ENCODE results near the gene NEUROD6.
A peak's percentile ranks its signal among the peaks of the same experiment; 100 is the strongest.

The NEUROD6 gene

GRCh38 chr7:31337002-31337565 lies 3.4 kb downstream of the NEUROD6 start:
- no CpG with 5 or more reads among the region's 9 CpGs for WGBS (ENCODE audit: extremely low coverage, insufficient coverage, low lambda C conversion rate)
- Histone ChIP-seq H4K8ac (ENCODE audit: low read depth, low read length) (no peak overlapping the region), H3K27me3 (ENCODE audit: insufficient read depth, low read length, poor library complexity) (peaks cover 6% of the 10 kb centered on the region)

DNA sequence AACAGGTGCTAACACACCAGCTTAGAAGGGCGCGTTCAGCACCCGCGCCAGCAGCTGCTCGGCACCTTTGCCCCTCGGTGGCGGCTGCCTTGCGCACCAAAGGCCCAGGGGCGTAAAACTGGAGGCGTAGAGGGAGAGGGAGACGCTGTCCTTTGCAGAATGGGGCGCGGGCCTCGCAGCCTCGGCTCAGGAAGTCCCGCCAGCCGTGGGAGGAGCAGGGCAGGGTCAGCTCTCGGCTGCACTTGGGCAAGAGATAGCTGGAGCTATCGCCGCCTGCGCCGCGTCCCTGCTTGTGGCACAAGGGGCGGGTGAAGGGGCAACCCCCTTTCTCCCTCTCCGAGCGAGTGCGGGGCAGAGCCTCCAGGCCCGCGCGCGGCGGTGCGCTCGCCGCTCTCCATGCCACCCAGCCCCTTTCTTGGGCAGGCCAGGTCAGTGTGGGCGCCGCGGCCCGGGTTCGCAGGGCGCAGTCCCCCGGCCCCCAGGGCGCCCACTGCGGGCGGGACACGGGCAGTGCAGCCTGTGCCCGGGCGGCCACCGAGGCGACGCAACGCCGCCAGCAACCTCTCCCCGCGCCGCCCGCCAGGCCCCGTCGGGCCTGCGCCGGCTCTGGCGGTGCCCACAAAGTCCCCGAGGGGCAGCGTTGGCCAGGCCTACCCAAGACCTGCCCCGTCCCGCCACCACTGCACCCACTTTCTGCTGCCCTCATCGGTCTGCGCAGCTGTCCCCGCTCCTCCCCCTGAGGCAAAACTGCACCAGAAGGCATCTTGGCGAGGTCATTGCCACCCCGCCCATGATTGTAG lies 4.1 kb downstream of the NEUROD6 start:
- Histone ChIP-seq H4K8ac (ENCODE audit: low read depth, low read length) (no peak overlapping the region), H3K9ac (ENCODE audit: low read length) (peak overlapping the region; percentile 61), H4K5ac (ENCODE audit: low read length) (no peak overlapping the region), H2BK120ac (ENCODE audit: low read depth, low read length) (no peak overlapping the region), H3K36me3 (ENCODE audit: control insufficient read depth, insufficient read depth, low read length) (no peaks in the 10 kb centered on the region), H3K4ac (ENCODE audit: low read depth, low read length) (no peak overlapping the region), H3K27ac (ENCODE audit: low read depth, low read length) (no peak overlapping the region), H2BK15ac (replicated peaks; ENCODE audit: low read depth) (no peak overlapping the region), H3K27me3 (ENCODE audit: insufficient read depth, low read length, poor library complexity) (peaks cover 6% of the 10 kb centered on the region), H3K4me1 (ENCODE audit: control insufficient read depth, low read depth, low read length) (no peaks in the 10 kb centered on the region), H3K4me2 (ENCODE audit: low read length) (peak overlapping the region; percentile 75), H3K56ac (ENCODE audit: low read length) (peak overlapping the region; percentile 81), H3K79me1 (ENCODE audit: low read length) (no peaks in the 10 kb centered on the region), H3K79me2 (ENCODE audit: control insufficient read depth, insufficient read depth, low read length) (no peaks in the 10 kb centered on the region), H3K18ac (ENCODE audit: low read length) (no peak overlapping the region), H2AK5ac (ENCODE audit: low read length) (no peak overlapping the region), H3K4me3 (ENCODE audit: low read length) (no peak overlapping the region), H2BK5ac (ENCODE audit: low read length) (no peak overlapping the region), H3K23ac (ENCODE audit: low read length) (no peak overlapping the region)
- WGBS (ENCODE audit: extremely low coverage, insufficient coverage, low lambda C conversion rate): no CpG with 5 or more reads among the region's 71 CpGs
- DNase-seq: peak; percentile 31

More at GRCh38 chr7:31337002-31337565, 3.4 kb downstream of the NEUROD6 start:
- H3K9ac ChIP-seq (ENCODE audit: low read length): no peak overlapping the region
- DNase-seq: no peak
- H3K27ac ChIP-seq (ENCODE audit: low read depth, low read length): no peak overlapping the region
- H2AK5ac ChIP-seq (ENCODE audit: low read length): no peak overlapping the region
- H3K4me1 ChIP-seq (ENCODE audit: control insufficient read depth, low read depth, low read length): no peaks in the 10 kb centered on the region
- no peak overlapping the region for H2BK5ac ChIP-seq (ENCODE audit: low read length)
- H2BK120ac ChIP-seq (ENCODE audit: low read depth, low read length): no peak overlapping the region
- no peaks in the 10 kb centered on the region for H3K79me1 ChIP-seq (ENCODE audit: low read length)
- no peak overlapping the region for H3K4me3 ChIP-seq (ENCODE audit: low read length)
- H3K4me2 ChIP-seq (ENCODE audit: low read length): peak overlapping the region; percentile 75
- H3K36me3 ChIP-seq (ENCODE audit: control insufficient read depth, insufficient read depth, low read length): no peaks in the 10 kb centered on the region
- H3K4ac ChIP-seq (ENCODE audit: low read depth, low read length): no peak overlapping the region
- H3K23ac ChIP-seq (ENCODE audit: low read length): no peak overlapping the region
- peak overlapping the region; percentile 81 for H3K56ac ChIP-seq (ENCODE audit: low read length)
- H4K5ac ChIP-seq (ENCODE audit: low read length): no peak overlapping the region
- no peak overlapping the region for H3K18ac ChIP-seq (ENCODE audit: low read length)
- no peaks in the 10 kb centered on the region for H3K79me2 ChIP-seq (ENCODE audit: control insufficient read depth, insufficient read depth, low read length)
- no peak overlapping the region for H2BK15ac ChIP-seq (replicated peaks; ENCODE audit: low read depth)

- H3K27ac ChIP-seq (ENCODE audit: low read depth, low read length): no peak overlapping the region
- H3K4me3 ChIP-seq (ENCODE audit: low read length): no peak overlapping the region
- no peaks in the 10 kb centered on the region for H3K36me3 ChIP-seq (ENCODE audit: control insufficient read depth, insufficient read depth, low read length)
- no peak overlapping the region for H2AK5ac ChIP-seq (ENCODE audit: low read length)
- no peaks in the 10 kb centered on the region for H3K79me2 ChIP-seq (ENCODE audit: control insufficient read depth, insufficient read depth, low read length)
- H3K23ac ChIP-seq (ENCODE audit: low read length): no peak overlapping the region
- H3K56ac ChIP-seq (ENCODE audit: low read length): no peak overlapping the region
- H2BK120ac ChIP-seq (ENCODE audit: low read depth, low read length): no peak overlapping the region
- H2BK15ac ChIP-seq (replicated peaks; ENCODE audit: low read depth): no peak overlapping the region
- DNase-seq: peak; percentile 32
- no peak overlapping the region for H4K8ac ChIP-seq (ENCODE audit: low read depth, low read length)
- H3K4me2 ChIP-seq (ENCODE audit: low read length): peak overlapping the region; percentile 51
- no peak overlapping the region for H3K18ac ChIP-seq (ENCODE audit: low read length)
- peaks cover 6% of the 10 kb centered on the region for H3K27me3 ChIP-seq (ENCODE audit: insufficient read depth, low read length, poor library complexity)
- no peak overlapping the region for H4K5ac ChIP-seq (ENCODE audit: low read length)
- no CpG with 5 or more reads among the region's 12 CpGs for WGBS (ENCODE audit: extremely low coverage, insufficient coverage, low lambda C conversion rate)
- no peaks in the 10 kb centered on the region for H3K4me1 ChIP-seq (ENCODE audit: control insufficient read depth, low read depth, low read length)
- H3K79me1 ChIP-seq (ENCODE audit: low read length): no peaks in the 10 kb centered on the region
- no peak overlapping the region for H2BK5ac ChIP-seq (ENCODE audit: low read length)
- H3K9ac ChIP-seq (ENCODE audit: low read length): no peak overlapping the region
- H3K4ac ChIP-seq (ENCODE audit: low read depth, low read length): no peak overlapping the region
Observed at GRCh38 chr7:31335884-31336201, 4.7 kb downstream of the NEUROD6 start.

DNA sequence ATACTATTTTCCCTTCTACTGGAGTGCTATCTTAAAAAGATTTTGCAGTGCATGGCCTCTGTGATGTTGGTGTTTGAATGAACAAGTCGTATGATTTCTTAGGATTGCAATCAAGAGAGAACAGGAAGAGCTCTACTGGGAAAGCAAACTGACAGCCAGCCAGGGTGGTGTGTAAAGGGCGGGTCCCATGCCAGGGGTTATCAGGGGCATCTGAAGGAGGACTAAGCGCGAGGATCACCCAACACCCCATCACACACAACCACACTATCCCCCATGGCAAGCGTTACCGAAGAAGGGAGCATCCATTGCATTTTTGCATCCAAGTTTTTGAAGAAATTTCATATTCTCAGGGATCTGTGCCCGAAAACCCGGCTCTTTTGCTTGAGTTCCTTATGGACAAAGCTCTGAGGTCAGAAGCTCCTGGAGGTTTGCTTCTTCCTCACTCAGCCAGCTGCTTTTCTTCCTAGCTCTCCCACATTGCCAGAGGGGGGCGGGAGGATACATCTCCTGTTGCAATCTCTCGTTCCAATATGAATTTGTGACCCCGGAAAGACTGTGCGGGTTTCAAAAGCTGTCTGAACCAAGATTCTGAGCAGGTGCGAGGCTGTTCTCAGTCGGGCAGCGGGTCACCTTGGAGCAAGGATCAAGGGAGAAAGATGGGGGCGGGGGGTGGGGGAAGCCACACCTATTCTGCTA lies 5.2 kb downstream of the NEUROD6 start:
- Histone ChIP-seq H4K5ac (ENCODE audit: low read length) (no peak overlapping the region), H4K8ac (ENCODE audit: low read depth, low read length) (no peak overlapping the region), H3K79me1 (ENCODE audit: low read length) (no peaks in the 10 kb centered on the region), H3K4me3 (ENCODE audit: low read length) (no peak overlapping the region), H2BK5ac (ENCODE audit: low read length) (no peak overlapping the region), H2AK5ac (ENCODE audit: low read length) (no peak overlapping the region), H3K9ac (ENCODE audit: low read length) (no peak overlapping the region), H3K4ac (ENCODE audit: low read depth, low read length) (no peak overlapping the region), H3K79me2 (ENCODE audit: control insufficient read depth, insufficient read depth, low read length) (no peaks in the 10 kb centered on the region), H3K18ac (ENCODE audit: low read length) (no peak overlapping the region), H2BK120ac (ENCODE audit: low read depth, low read length) (no peak overlapping the region), H3K4me2 (ENCODE audit: low read length) (no peak overlapping the region), H3K27ac (ENCODE audit: low read depth, low read length) (no peak overlapping the region), H3K4me1 (ENCODE audit: control insufficient read depth, low read depth, low read length) (no peaks in the 10 kb centered on the region), H3K36me3 (ENCODE audit: control insufficient read depth, insufficient read depth, low read length) (no peaks in the 10 kb centered on the region), H2BK15ac (replicated peaks; ENCODE audit: low read depth) (no peak overlapping the region), H3K23ac (ENCODE audit: low read length) (no peak overlapping the region), H3K27me3 (ENCODE audit: insufficient read depth, low read length, poor library complexity) (peaks cover 6% of the 10 kb centered on the region), H3K56ac (ENCODE audit: low read length) (no peak overlapping the region)
- no CpG with 5 or more reads among the region's 16 CpGs for WGBS (ENCODE audit: extremely low coverage, insufficient coverage, low lambda C conversion rate)
- peak; percentile 2 for DNase-seq

DNA sequence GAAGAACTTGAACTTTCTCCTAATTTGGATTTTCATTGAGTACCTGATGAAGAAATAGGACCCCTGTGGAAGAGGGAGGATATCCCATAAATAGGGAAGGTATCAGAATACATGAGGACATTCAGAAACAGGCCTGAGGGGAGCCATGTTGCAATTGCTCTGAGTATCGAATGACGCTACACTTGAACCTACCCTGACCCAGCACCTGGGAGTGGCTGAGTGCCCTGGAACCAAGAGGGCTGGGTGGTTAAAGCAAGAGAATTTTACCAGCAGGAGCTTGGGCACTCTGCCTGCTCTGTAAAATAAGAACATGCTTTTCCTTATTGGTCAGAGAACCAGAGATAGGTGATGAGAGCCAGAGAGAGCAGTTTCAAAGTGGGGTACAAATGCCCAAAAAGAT lies 7.2 kb downstream of the NEUROD6 start:
- Histone ChIP-seq H3K9ac (ENCODE audit: low read length) (no peak overlapping the region), H3K79me1 (ENCODE audit: low read length) (no peaks in the 10 kb centered on the region), H3K4me2 (ENCODE audit: low read length) (no peak overlapping the region), H2AK5ac (ENCODE audit: low read length) (no peak overlapping the region), H3K18ac (ENCODE audit: low read length) (no peak overlapping the region), H3K36me3 (ENCODE audit: control insufficient read depth, insufficient read depth, low read length) (no peaks in the 10 kb centered on the region), H4K8ac (ENCODE audit: low read depth, low read length) (no peak overlapping the region), H3K79me2 (ENCODE audit: control insufficient read depth, insufficient read depth, low read length) (no peaks in the 10 kb centered on the region), H2BK120ac (ENCODE audit: low read depth, low read length) (no peak overlapping the region), H3K27me3 (ENCODE audit: insufficient read depth, low read length, poor library complexity) (peaks cover 6% of the 10 kb centered on the region), H3K4ac (ENCODE audit: low read depth, low read length) (no peak overlapping the region), H3K4me1 (ENCODE audit: control insufficient read depth, low read depth, low read length) (no peaks in the 10 kb centered on the region), H3K4me3 (ENCODE audit: low read length) (no peak overlapping the region), H3K23ac (ENCODE audit: low read length) (no peak overlapping the region), H3K56ac (ENCODE audit: low read length) (no peak overlapping the region), H3K27ac (ENCODE audit: low read depth, low read length) (no peak overlapping the region), H2BK5ac (ENCODE audit: low read length) (no peak overlapping the region), H2BK15ac (replicated peaks; ENCODE audit: low read depth) (no peak overlapping the region), H4K5ac (ENCODE audit: low read length) (no peak overlapping the region)
- no peak for DNase-seq
- no CpG with 5 or more reads among the region's 2 CpGs for WGBS (ENCODE audit: extremely low coverage, insufficient coverage, low lambda C conversion rate)
